Right lobe of liver (tissue), 6 donors: ENCODE data around the gene CCHCR1. TPM values are rescaled to one million over a fixed set of nuclear protein-coding genes. Genes with fewer than 3 reads are reported as not detected.

Experiments used
- ATAC-seq, 4 donors: fragments of 200-7000 bp; cut with Tn5 transposase; one replicate each; pipeline ENCODE4 v1.9.1; 2020; ENCODE audit warnings: mild to moderate bottlenecking in 4 of 4, moderate library complexity in 4 of 4
- DNase-seq, 3 donors: peaks; one replicate each; pipeline ENCODE4 v3.0.0-alpha.2; 2020
- H3K27ac ChIP-seq, 3 donors: fragments of 200-600 bp; one replicate each; pipeline ENCODE4 v1.8.0; 2022
- H3K27me3 ChIP-seq, 2 donors: fragments of 200-600 bp; one replicate each; pipeline ENCODE4 v1.8.0; 2022
- H3K36me3 ChIP-seq, 4 donors: fragments of 200-600 bp; sonication (generic) in 1 of 4; one replicate each; pipeline versions ENCODE4 v1.5.1 to v1.8.0; 2017 to 2022; ENCODE audit warnings: control low read depth in 1 of 4
- H3K4me1 ChIP-seq, 4 donors: fragments of 200-600 bp; sonication (generic) in 1 of 4; one replicate each; pipeline versions ENCODE4 v1.5.1 to v1.8.0; 2017 to 2022; ENCODE audit warnings: control low read depth in 1 of 4
- H3K4me3 ChIP-seq, 3 donors: fragments of 200-600 bp; one replicate each; pipeline ENCODE4 v1.8.0; 2022
- H3K9me3 ChIP-seq, 4 donors: fragments of 200-600 bp; sonication (generic) in 1 of 4; one replicate each; pipeline versions ENCODE4 v1.5.1 to v1.8.0; 2017 to 2022; ENCODE audit warnings: control low read depth in 1 of 4
- CTCF ChIP-seq, 4 donors: fragments of 200-600 bp in 3 of 4; fragments of 450-650 bp in 1 of 4; IDR thresholded peaks; one replicate each; pipeline versions ENCODE4 v1.5.1 to v1.8.0; 2016 to 2022; ENCODE audit warnings: antibody characterized with exemption in 4 of 4, mild to moderate bottlenecking in 2 of 4
- POLR2A ChIP-seq: fragments of 450-650 bp; IDR thresholded peaks from one replicate; pipeline ENCODE4 v1.6.1; 2017; ENCODE audit warnings: antibody characterized with exemption, mild to moderate bottlenecking
- WGBS: methylation state at CpG from one replicate; pipeline ENCODE4 v1.1.6; 2018; ENCODE audit warnings: low coverage, low lambda C conversion rate; ENCODE audit not compliant: insufficient coverage; ENCODE audit errors: missing lambda C conversion rate; 5-methylcytosine and 5-hydroxymethylcytosine counted together
- intact Hi-C, 2 donors: fragments of 100-400 bp; cut with DNase I; formaldehyde crosslinking; loops; one replicate each; pipeline versions ENCODE4 v1.11.2 to v1.14.1; 2022
- total RNA-seq, 6 experiments: library from RNA; depleted of rRNA in 2 of 6; stranded (reverse); fragments of >200 nt in 2 of 6; fragmentation: NEBNext Ultra II Directional in 3 of 6; extraction: Animal tissue kit (Norgen Biotek cat#: 25700) in 3 of 6; gene quantifications; one replicate each; pipeline versions ENCODE4 v1.1.0 to v1.2.4, GENCODE V29; 2016 to 2023
- donor health status: DM: no; HTN: yes; CAD: no.
- donor health status: DM: no; HTN: no; CAD: no.
- donor health status: DM: no; HTN: no; CAD: no.
- donor health status: DM: no; HTN: yes; CAD: no.
- donor health status: DM: no; HTN: yes; CAD: no.

CCHCR1 gene
- total RNA-seq, 6 experiments from 2014 or later: 6.0 to 9.1 (median 8.0) TPM

DNA sequence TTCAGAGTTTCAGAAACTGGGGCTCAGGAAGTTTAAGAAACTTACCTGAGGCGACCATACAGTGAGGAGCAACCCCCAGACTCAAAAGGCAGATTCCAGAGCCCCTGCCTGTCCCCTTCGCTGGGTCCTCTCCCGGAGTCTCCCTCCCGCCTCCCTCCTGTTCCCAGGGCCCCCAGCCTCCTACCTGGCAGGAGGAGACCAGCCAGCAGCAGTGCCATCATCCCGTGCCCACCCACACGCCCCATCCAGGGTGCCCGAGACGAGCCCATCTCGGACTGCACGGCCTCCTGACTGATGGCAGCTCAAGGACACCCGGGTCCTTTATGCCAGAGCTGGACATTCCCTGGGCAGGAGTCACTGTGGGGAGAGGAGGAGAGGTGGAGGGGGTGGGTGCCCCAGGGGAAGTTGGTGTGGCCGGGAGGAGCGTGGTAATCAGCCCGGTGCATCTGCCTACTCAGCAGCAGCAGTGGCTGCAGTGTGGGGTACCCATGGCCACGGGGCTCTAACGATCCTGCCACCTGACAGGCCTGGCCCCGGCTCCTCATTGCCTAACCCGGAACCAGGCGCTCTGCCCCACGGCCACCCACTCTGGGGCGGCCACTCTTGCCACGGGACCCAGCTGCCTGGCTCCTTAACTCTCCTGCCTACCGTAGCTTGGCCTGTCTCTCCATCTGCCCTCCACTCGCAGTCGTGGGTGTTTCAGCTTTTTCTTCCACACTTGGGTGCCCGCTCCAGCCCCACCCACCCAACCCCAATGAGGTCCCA, 37.3 kb downstream of the CCHCR1 start, which contains the start of gene CDSN:
Gene CDSN (minus strand): TSS at position 296 of the 765 bp plus-strand sequence. CDS start 27 bp downstream, at position 269.
- H3K4me1 ChIP-seq: no peaks in the 10 kb centered on the region
- DNase-seq (no peak), ATAC-seq (no peak)
- TF ChIP-seq POLR2A: no peak
- TF ChIP-seq CTCF (IDR thresholded peaks at IDR 0.05): no peak
- no peaks in the 10 kb centered on the region for H3K27me3 ChIP-seq
- intact Hi-C loops: no loop called here
- no peaks in the 10 kb centered on the region for H3K36me3 ChIP-seq
- no peaks in the 10 kb centered on the region for H3K9me3 ChIP-seq
- H3K27ac ChIP-seq: no peak within 1 kb of the TSS
- H3K4me3 ChIP-seq: no peak within 1 kb of the TSS
- 60% methylated on average over 14 of the region's 26 CpGs for WGBS

- Histone ChIP-seq H3K27me3 (no peaks in the 10 kb centered on the region), H3K9me3 (no peaks in the 10 kb centered on the region), H3K4me3 (no peak overlapping the region), H3K27ac (no peak overlapping the region), H3K4me1 (no peaks in the 10 kb centered on the region), H3K36me3 (no peaks in the 10 kb centered on the region)
- WGBS: 20% methylated on average over 1 of the region's 7 CpGs
- DNase-seq: no peak
- intact Hi-C loops: no loop called here
- no peak for ATAC-seq
- TF ChIP-seq CTCF (IDR thresholded peaks at IDR 0.05): no peak
- TF ChIP-seq POLR2A: no peak
These were observed 39.4 kb downstream of the CCHCR1 start for GRCh38 chr6:31118178-31118577.

- Histone ChIP-seq H3K27ac (no peak overlapping the region), H3K27me3 (no peaks in the 10 kb centered on the region), H3K36me3 (no peaks in the 10 kb centered on the region), H3K4me3 (no peak overlapping the region), H3K9me3 (no peaks in the 10 kb centered on the region), H3K4me1 (no peaks in the 10 kb centered on the region)
- intact Hi-C loops: no loop called here
- TF ChIP-seq CTCF (IDR thresholded peaks at IDR 0.05): no peak
- no peak for TF ChIP-seq POLR2A
- WGBS: 52% methylated on average over 7 of the region's 19 CpGs
- DNase-seq (no peak), ATAC-seq (no peak)
These were observed 40.8 kb downstream of the CCHCR1 start for GRCh38 chr6:31116661-31117385.

- H3K27me3 ChIP-seq: no peaks in the 10 kb centered on the region
- ATAC-seq: no peak
- no peak for DNase-seq
- intact Hi-C loops: no loop called here
- TF ChIP-seq POLR2A (no peak), CTCF (IDR thresholded peaks at IDR 0.05) (no peak)
- H3K9me3 ChIP-seq: no peaks in the 10 kb centered on the region
- H3K4me1 ChIP-seq: no peaks in the 10 kb centered on the region
- no peak overlapping the region for H3K4me3 ChIP-seq
- 85% methylated on average over 4 of the region's 12 CpGs for WGBS
- H3K27ac ChIP-seq: no peak overlapping the region
- no peaks in the 10 kb centered on the region for H3K36me3 ChIP-seq
These were observed 41.6 kb downstream of the CCHCR1 start for GRCh38 chr6:31115941-31116560.
